Erythroblast (primary cell): Measurements from ENCODE around the gene PCYT2.
A peak's percentile ranks its signal among the peaks of the same experiment; 100 is the strongest.

Experiments used
- DNase-seq, 2 experiments: peaks; one replicate each; lab custom pipeline; 2025; lab: John Stamatoyannopoulos, UW
- GATA1 ChIP-seq: IDR thresholded peaks from 2 replicates; pipeline ENCODE4 v1.6.1; 2011; ENCODE audit warnings: low read depth, mild to moderate bottlenecking, control low read depth, low read length, moderate library complexity
- POLR2A ChIP-seq: IDR thresholded peaks from 2 replicates; pipeline ENCODE4 v1.6.1; 2011; ENCODE audit warnings: mild to moderate bottlenecking, low read length

Gene PCYT2

GRCh38 chr17:81884968-81885367 is 26.2 kb downstream of the PCYT2 start:
- DNase-seq: no peak
- TF ChIP-seq POLR2A (no peak), GATA1 (no peak)

- no peak for DNase-seq
- TF ChIP-seq POLR2A (no peak), GATA1 (no peak)
Measured at GRCh38 chr17:81884520-81884919, 26.7 kb downstream of the PCYT2 start.

- TF ChIP-seq GATA1 (no peak), POLR2A (no peak)
- no peak for DNase-seq
Measured at GRCh38 chr17:81879121-81879520, 32.1 kb downstream of the PCYT2 start.

GRCh38 chr17:81878294-81878693 is 32.9 kb downstream of the PCYT2 start:
- DNase-seq: no peak
- TF ChIP-seq POLR2A (no peak), GATA1 (no peak)

GRCh38 chr17:81877569-81877968 is 33.6 kb downstream of the PCYT2 start:
- no peak for DNase-seq
- TF ChIP-seq POLR2A (no peak), GATA1 (no peak)

GRCh38 chr17:81871387-81872230 is 39.6 kb downstream of the PCYT2 start:
- peak; percentile 94 to 97 for DNase-seq
- TF ChIP-seq GATA1 (no peak), POLR2A (peak; percentile 84)

GRCh38 chr17:81870981-81871386 is 40.2 kb downstream of the PCYT2 start, which contains the start of gene ARHGDIA:
TSS of gene ARHGDIA (minus strand) at chr17:81871337. CDS start at chr17:81869930, 1,407 bp downstream.
- no peak for TF ChIP-seq POLR2A
- no peak for TF ChIP-seq GATA1
- no peak for DNase-seq

GRCh38 chr17:81870131-81870980 is 40.8 kb downstream of the PCYT2 start:
- peak; percentile 62 to 74 for DNase-seq
- TF ChIP-seq POLR2A (no peak), GATA1 (no peak)

GRCh38 chr17:81869221-81870130 is 41.7 kb downstream of the PCYT2 start:
- peak; percentile 53 to 68 for DNase-seq
- TF ChIP-seq POLR2A: no peak
- TF ChIP-seq GATA1: no peak

- TF ChIP-seq GATA1: no peak
- no peak for TF ChIP-seq POLR2A
- peak in 1 of 2 experiments; percentile 32 for DNase-seq
Measured at GRCh38 chr17:81868674-81869220, 42.5 kb downstream of the PCYT2 start.

- DNase-seq: no peak
Measured at GRCh38 chr17:81867991-81868673, 43.1 kb downstream of the PCYT2 start.

More at GRCh38 chr17:81867991-81868673, 43.1 kb downstream of the PCYT2 start:
- TF ChIP-seq POLR2A (no peak), GATA1 (no peak)
